Rectal smooth muscle tissue (tissue), 1 donor: ENCODE data around the gene ZCCHC3.
"Not testable (repeated sequence)": the region's sequence is repeated elsewhere in the genome, so short reads cannot be mapped to it uniquely, and the experiment has no call there.

ENCODE experiments used
- H3K27ac ChIP-seq: one replicate; pipeline ENCODE4 v1.7.0; 2013; ENCODE audit warnings: low read depth, low read length, inconsistent platforms
- H3K27me3 ChIP-seq: one replicate; pipeline ENCODE4 v1.7.0; 2013; ENCODE audit warnings: low read length; ENCODE audit not compliant: control insufficient read depth, insufficient read depth
- H3K36me3 ChIP-seq: one replicate; pipeline ENCODE4 v1.7.0; 2013; ENCODE audit warnings: low read length; ENCODE audit not compliant: control insufficient read depth, insufficient read depth
- H3K4me1 ChIP-seq: one replicate; pipeline ENCODE4 v1.7.0; 2013; ENCODE audit warnings: low read length; ENCODE audit not compliant: control insufficient read depth, insufficient read depth
- H3K4me3 ChIP-seq: one replicate; pipeline ENCODE4 v1.7.0; 2013; ENCODE audit warnings: low read length
- H3K9ac ChIP-seq: one replicate; pipeline ENCODE4 v1.7.0; 2013; ENCODE audit warnings: low read length

ZCCHC3 gene

DNA sequence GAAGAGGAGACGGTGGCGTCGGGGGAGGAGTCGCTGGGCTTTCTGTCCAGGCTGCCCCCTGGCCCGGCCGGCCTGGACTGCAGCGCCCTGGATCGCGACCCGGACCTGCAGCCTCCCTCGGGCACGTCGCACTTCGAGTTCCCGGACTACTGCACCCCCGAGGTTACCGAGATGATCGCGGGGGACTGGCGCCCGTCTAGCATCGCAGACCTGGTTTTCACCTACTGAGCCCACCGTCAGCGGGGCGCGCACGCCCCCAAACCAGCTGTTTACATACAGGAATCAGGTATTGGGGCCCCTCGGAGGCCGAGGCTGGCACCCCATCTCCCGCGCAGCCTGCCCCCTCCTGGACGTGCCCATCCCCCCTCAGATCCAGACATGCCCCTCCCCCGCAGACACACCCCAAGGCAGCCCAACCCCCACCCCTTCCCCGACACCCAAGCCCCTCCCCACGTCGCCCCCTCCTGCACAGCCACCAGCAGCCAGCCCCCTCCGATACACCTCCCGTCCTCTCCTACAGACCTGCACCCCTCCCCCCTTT is 29.3 kb downstream of the ZCCHC3 start:
- H3K9ac ChIP-seq, result peak overlapping the region; percentile 26

DNA sequence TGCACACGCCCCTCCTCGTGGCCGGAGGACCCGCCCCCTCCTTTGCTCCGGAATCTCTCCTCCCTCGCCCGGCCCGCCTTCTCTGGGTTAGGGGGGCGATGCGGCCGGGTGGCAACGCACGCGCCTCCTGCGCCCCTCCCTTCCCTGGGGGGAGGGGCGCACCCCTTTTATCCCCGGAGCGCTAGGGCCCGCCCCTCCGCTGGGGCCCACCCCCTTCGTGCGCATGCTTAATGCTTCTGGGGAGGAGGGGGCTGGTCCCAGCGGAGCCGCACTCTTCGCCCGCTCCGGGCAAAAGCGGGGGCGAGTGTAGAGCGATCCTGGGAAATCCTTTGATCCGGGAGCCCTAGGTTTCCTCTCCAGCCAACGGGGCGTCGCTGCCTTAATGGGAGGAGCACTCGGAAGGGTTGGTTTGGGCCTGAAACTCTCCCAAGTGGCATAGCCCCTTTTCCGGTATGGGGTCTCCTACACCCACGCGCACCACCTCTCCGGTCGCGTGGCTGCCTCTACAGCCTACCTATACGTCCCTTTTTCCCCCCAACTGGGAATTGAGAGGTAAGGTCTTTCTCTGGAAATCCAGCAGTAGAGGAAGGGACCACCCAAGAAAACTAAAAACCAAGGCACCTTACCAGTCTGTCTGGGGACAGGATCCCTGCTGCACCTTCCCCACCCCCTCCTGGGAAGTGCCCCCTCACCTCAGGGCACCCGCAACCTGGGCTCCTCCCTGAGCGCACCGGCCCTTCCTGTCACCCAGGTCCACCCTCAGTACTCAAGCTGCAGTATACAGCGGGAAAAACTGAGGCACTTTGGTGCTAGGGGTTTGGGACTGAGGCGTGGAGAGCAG is 30.0 kb downstream of the ZCCHC3 start:
- H3K4me1 ChIP-seq, result peaks cover 3% of the 10 kb centered on the region
- no peaks in the 10 kb centered on the region for H3K27me3 ChIP-seq
- peak overlapping the region; percentile 79 for H3K4me3 ChIP-seq
- H3K27ac ChIP-seq, result peak overlapping the region; percentile 92
- H3K9ac ChIP-seq, result no peak overlapping the region
- H3K36me3 ChIP-seq, result no peaks in the 10 kb centered on the region

More for the DNA sequence above, 29.3 kb downstream of the ZCCHC3 start:
- Histone ChIP-seq H3K4me3 (peak overlapping the region; percentile 79), H3K4me1 (peaks cover 3% of the 10 kb centered on the region), H3K27me3 (no peaks in the 10 kb centered on the region), H3K36me3 (no peaks in the 10 kb centered on the region), H3K27ac (peak overlapping the region; percentile 92)

DNA sequence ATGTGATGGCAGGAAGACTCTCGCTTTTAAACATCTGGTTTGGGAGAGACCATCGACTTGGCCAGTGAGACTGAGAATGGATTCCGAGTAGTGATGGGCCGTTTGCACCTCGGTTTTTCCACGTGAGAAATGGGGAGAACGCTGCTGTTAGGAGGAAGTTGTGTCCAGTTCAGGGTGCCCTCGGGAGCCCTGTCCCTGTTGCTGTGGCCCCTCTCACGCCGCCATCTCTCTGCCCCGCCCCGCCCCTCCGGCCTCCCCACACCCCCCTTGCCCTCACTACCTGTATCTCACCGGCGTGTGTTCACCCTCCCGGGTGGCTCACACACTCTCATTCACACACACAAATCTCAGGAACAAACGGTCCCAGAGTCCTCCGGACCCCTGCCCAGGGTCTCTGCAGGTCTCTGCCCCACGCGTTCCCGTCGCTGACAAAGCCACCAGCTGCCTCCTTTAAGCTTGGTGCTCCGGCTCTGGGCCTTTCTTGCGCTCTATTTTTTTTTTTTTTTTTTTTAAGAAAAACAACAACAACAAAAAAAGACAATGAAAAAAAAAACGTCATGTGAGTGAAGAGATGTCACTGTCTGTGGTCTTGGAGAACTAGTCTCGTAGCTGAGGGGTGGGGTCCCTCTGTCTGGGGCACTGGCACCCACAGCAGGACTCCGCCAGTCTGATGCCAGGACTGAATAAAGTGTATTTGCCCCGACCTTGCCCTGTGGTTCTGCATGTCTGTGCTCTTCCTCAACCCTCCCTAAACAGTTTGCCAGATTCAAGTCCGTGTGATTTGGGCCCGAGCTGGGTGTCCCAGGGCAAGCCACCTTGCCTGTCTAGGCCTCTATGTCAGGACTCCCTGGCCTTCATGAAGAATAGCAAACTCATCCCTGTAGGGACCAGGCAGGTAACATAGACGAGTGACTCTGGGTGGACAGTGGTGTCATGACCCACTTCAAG is 30.9 kb downstream of the ZCCHC3 start:
- peak overlapping the region; percentile 92 for H3K27ac ChIP-seq
- H3K27me3 ChIP-seq, result no peaks in the 10 kb centered on the region
- no peaks in the 10 kb centered on the region for H3K36me3 ChIP-seq
- H3K9ac ChIP-seq, result no peak overlapping the region
- H3K4me1 ChIP-seq, result peaks cover 3% of the 10 kb centered on the region
- H3K4me3 ChIP-seq, result peak overlapping the region; percentile 79

- Histone ChIP-seq H3K4me3 (no peak overlapping the region), H3K27ac (no peak overlapping the region), H3K4me1 (no peaks in the 10 kb centered on the region), H3K36me3 (no peaks in the 10 kb centered on the region), H3K9ac (no peak overlapping the region), H3K27me3 (no peaks in the 10 kb centered on the region)
Observed at GRCh38 chr20:328975-329695, 31.8 kb downstream of the ZCCHC3 start.

GRCh38 chr20:329851-330232 is 32.5 kb downstream of the ZCCHC3 start:
- no peaks in the 10 kb centered on the region for H3K27me3 ChIP-seq
- no peaks in the 10 kb centered on the region for H3K4me1 ChIP-seq
- no peak overlapping the region for H3K4me3 ChIP-seq
- H3K36me3 ChIP-seq, result no peaks in the 10 kb centered on the region
- H3K9ac ChIP-seq, result no peak overlapping the region
- no peak overlapping the region for H3K27ac ChIP-seq

DNA sequence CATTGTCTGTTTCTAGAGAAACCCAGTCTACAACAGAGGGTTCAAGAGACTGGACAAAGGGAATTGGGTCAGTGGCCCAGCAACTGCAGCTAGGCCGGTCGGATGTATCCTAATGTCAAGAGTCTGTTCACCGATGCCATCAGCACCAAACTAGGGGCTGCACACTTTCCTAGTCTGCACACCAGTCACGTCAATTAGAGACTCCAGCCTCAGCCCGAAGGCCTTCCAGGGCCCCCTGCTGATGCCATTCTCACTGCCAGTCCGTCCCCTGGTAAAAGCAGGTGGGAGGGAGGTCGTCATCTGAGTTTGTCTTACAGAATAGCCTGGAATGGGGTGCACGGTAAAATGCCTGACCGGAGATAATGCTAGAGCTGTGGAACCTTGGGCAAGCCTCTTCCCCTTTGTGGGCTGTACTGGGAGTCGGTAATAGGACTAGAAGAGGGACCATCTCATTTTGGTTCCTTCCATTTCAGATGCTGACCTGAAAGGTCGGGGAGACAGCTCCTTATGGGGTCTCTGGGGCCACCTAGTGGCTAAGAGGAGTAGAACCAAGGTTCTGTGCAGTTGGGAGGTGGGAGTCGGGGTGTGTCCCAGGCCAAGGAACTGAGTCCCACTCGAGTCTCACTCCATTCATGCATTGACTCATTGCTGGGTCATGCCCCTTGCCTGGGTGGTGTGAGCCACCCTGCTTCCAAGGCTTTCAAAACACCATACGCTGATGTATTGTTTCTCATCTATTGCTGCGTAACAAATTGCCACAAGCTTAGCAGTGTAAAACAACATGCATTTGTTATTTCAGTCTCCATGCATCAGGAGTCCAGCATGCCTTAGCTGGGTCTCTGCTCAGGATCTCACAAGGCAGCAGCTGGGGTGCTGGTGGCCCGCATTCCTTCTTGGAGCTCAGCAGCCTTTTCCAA is 33.1 kb downstream of the ZCCHC3 start:
- Histone ChIP-seq H3K27ac (no peak overlapping the region), H3K27me3 (no peaks in the 10 kb centered on the region), H3K4me1 (no peaks in the 10 kb centered on the region), H3K9ac (no peak overlapping the region), H3K4me3 (no peak overlapping the region), H3K36me3 (no peaks in the 10 kb centered on the region)

- Histone ChIP-seq H3K4me3 (no peak overlapping the region), H3K4me1 (no peaks in the 10 kb centered on the region), H3K9ac (no peak overlapping the region), H3K27ac (no peak overlapping the region), H3K27me3 (no peaks in the 10 kb centered on the region), H3K36me3 (no peaks in the 10 kb centered on the region)
Observed at GRCh38 chr20:334578-334977, 37.2 kb downstream of the ZCCHC3 start.

- H3K36me3 ChIP-seq, H3K9ac ChIP-seq, H3K27ac ChIP-seq, H3K27me3 ChIP-seq, H3K4me3 ChIP-seq, H3K4me1 ChIP-seq: not testable (repeated sequence)
Observed at GRCh38 chr20:336040-336439, 38.7 kb downstream of the ZCCHC3 start.

GRCh38 chr20:341682-342081 is 44.3 kb downstream of the ZCCHC3 start:
- Histone ChIP-seq H3K4me1 (no peaks in the 10 kb centered on the region), H3K9ac (no peak overlapping the region), H3K36me3 (no peaks in the 10 kb centered on the region), H3K27me3 (no peaks in the 10 kb centered on the region), H3K27ac (no peak overlapping the region), H3K4me3 (no peak overlapping the region)

GRCh38 chr20:343107-343506 is 45.7 kb downstream of the ZCCHC3 start:
- Histone ChIP-seq H3K36me3 (no peaks in the 10 kb centered on the region), H3K27me3 (no peaks in the 10 kb centered on the region), H3K9ac (no peak overlapping the region), H3K27ac (no peak overlapping the region), H3K4me1 (no peaks in the 10 kb centered on the region), H3K4me3 (no peak overlapping the region)

DNA sequence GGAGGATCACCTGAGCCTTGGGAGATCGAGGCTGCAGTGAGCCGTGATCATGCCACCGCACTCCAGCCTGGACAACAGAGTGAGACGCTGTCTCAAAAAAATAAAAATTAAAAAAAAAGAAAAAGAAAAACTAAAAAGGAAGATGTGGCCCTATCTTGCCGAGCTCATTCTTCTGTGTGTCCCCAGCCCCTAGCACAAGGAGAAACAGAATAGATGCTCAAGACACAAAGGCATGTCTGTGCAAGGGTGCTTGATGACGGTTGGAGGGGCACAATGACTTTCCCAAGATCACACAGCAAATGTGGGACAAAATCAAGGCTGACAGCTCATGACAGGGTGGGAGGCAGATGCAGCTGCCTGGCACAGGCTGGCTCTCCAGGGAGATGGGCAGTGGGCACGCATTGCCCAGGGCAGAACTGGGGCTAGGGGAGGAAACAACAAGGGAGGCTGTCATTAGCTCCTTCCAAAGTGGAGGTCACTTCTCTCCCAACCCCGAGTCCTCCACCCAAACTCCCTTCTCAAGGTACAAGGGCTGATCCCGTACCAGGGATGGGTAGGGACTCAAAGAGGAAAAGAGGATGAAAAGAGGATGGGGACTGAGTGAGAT is 48.8 kb downstream of the ZCCHC3 start:
- Histone ChIP-seq H3K9ac (peak overlapping the region; percentile 8), H3K27ac (peak overlapping the region; percentile 98), H3K36me3 (no peaks in the 10 kb centered on the region), H3K4me3 (peak overlapping the region; percentile 92), H3K4me1 (no peaks in the 10 kb centered on the region), H3K27me3 (no peaks in the 10 kb centered on the region)
